DOHH2 (cell line): ENCODE measurements around the gene ZNF541.

ENCODE experiments used
- H3F3A ChIP-seq: fragments of 200-600 bp; sonication (generic), shearing (Covaris generic); 2 replicates; pipeline ENCODE4 v1.6.0; 2016; ENCODE audit warnings: antibody characterized with exemption, mild to moderate bottlenecking; ENCODE audit not compliant: control insufficient read depth, insufficient read depth
- H3K27ac ChIP-seq: fragments of 200-600 bp; sonication (generic); 2 replicates; pipeline ENCODE4 v1.5.1; 2014; ENCODE audit warnings: low read depth, mild to moderate bottlenecking, low read length, moderate library complexity
- H3K27me3 ChIP-seq: fragments of 200-600 bp; sonication (generic); 2 replicates; pipeline ENCODE4 v1.6.1; 2014; ENCODE audit warnings: mild to moderate bottlenecking, low read length, mixed read lengths; ENCODE audit not compliant: control insufficient read depth
- H3K36me3 ChIP-seq: fragments of 200-600 bp; sonication (generic); 2 replicates; pipeline ENCODE4 v1.6.1; 2014; ENCODE audit warnings: mild to moderate bottlenecking, low read length, moderate library complexity, mixed read lengths; ENCODE audit not compliant: control insufficient read depth
- H3K4me1 ChIP-seq: fragments of 200-600 bp; sonication (generic); 2 replicates; pipeline ENCODE4 v1.6.1; 2014; ENCODE audit warnings: mild to moderate bottlenecking, low read length, mixed read lengths; ENCODE audit not compliant: control insufficient read depth
- H3K4me2 ChIP-seq: fragments of 200-600 bp; sonication (generic); 2 replicates; pipeline ENCODE4 v1.6.0; 2014; ENCODE audit warnings: mild to moderate bottlenecking, low read length, moderate library complexity
- H3K4me3 ChIP-seq: fragments of 200-600 bp; sonication (generic); 2 replicates; pipeline ENCODE4 v1.5.1; 2014; ENCODE audit warnings: mild to moderate bottlenecking, low read length, mixed read lengths
- H3K79me2 ChIP-seq: fragments of 200-600 bp; sonication (generic); 2 replicates; pipeline ENCODE4 v1.6.1; 2014; ENCODE audit warnings: mild to moderate bottlenecking, low read length, mixed read lengths; ENCODE audit not compliant: control insufficient read depth
- H3K9me2 ChIP-seq: fragments of 200-600 bp; sonication (generic); replicated peaks from 2 replicates; pipeline ENCODE4 v1.6.1; 2014; ENCODE audit warnings: mild to moderate bottlenecking, low read length, mixed read lengths; ENCODE audit not compliant: control insufficient read depth
- H3K9me3 ChIP-seq: fragments of 200-600 bp; sonication (generic); 2 replicates; pipeline ENCODE4 v1.6.1; 2014; ENCODE audit warnings: antibody characterized with exemption, low read length, mixed read lengths; ENCODE audit not compliant: control insufficient read depth, insufficient read depth
- H4K20me1 ChIP-seq: fragments of 200-600 bp; sonication (generic); 2 replicates; pipeline ENCODE4 v1.6.0; 2014; ENCODE audit warnings: low read depth, mild to moderate bottlenecking, antibody characterized with exemption, low read length, moderate library complexity; ENCODE audit not compliant: control insufficient read depth, insufficient read depth
- EZH2phosphoT487 ChIP-seq: fragments of 200-600 bp; sonication (generic); IDR thresholded peaks from 2 replicates; pipeline ENCODE4 v1.6.1; 2017; ENCODE audit warnings: borderline replicate concordance, mild to moderate bottlenecking, antibody characterized with exemption, low read length, moderate library complexity, mixed read lengths
- TF ChIP-seq, protein P1 (sequence below): fragments of 200-600 bp; sonication (generic); IDR thresholded peaks from one replicate; pipeline ENCODE4 v1.5.1; 2014; ENCODE audit warnings: antibody characterized with exemption, mild to moderate bottlenecking, low read depth, low read length; ENCODE audit not compliant: poor library complexity, severe bottlenecking

The ZNF541 gene

DNA sequence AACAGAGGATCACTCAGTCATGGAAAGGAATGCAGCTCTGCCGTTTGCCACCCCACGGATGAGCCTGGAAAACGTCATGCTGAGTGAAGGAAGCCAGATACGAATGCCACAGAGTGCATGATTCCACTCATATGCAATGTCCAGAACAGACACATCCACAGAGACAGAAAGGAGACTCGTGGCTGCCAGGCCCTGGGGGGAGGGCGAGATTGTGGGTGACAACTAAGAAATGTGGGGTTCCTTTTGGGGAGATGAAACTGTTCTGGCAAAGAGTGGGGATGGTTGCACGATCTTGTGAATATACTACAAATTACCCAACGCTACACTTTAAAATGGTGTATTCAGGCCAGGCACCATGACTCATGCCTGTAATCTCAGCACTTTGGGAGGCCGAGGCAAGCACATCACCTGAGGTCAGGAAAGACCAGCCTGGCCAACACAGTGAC, 30.9 kb downstream of the ZNF541 start:
- Histone ChIP-seq H3K9me3 (no peaks in the 10 kb centered on the region), H3K36me3 (no peaks in the 10 kb centered on the region), H3K4me2 (peak overlapping the region; percentile 25), H3K4me1 (peaks cover 20% of the 10 kb centered on the region), H3F3A (no peaks in the 10 kb centered on the region), H3K27me3 (no peaks in the 10 kb centered on the region), H3K79me2 (no peaks in the 10 kb centered on the region), H3K4me3 (0 out of 2 replicates have a peak overlapping the region, but pooled peaks have one; percentile 15), H3K9me2 (no peaks in the 10 kb centered on the region), H4K20me1 (no peaks in the 10 kb centered on the region), H3K27ac (peak overlapping the region; percentile 41)
- TF ChIP-seq, protein P1, sequence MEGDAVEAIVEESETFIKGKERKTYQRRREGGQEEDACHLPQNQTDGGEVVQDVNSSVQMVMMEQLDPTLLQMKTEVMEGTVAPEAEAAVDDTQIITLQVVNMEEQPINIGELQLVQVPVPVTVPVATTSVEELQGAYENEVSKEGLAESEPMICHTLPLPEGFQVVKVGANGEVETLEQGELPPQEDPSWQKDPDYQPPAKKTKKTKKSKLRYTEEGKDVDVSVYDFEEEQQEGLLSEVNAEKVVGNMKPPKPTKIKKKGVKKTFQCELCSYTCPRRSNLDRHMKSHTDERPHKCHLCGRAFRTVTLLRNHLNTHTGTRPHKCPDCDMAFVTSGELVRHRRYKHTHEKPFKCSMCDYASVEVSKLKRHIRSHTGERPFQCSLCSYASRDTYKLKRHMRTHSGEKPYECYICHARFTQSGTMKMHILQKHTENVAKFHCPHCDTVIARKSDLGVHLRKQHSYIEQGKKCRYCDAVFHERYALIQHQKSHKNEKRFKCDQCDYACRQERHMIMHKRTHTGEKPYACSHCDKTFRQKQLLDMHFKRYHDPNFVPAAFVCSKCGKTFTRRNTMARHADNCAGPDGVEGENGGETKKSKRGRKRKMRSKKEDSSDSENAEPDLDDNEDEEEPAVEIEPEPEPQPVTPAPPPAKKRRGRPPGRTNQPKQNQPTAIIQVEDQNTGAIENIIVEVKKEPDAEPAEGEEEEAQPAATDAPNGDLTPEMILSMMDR, result no peak
- no peak for TF ChIP-seq EZH2phosphoT487

DNA sequence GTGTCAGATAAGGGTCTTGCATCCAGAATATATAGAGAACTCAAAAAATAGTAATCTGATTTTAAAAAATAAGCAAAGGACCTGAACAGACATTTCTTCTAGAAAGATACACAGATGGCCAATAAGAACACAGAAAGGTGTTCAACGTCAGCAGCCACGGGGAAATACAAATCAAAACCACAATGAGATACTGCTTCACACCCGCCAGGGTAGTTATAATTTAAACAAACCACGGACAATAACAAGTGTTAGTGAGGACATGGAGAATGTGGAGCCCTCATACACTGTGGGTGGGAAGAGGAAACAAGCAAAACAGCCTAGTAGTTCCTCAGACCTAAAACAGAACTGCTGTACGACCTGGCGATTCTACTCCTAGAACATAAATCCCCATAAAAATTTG, 31.4 kb downstream of the ZNF541 start:
- no peaks in the 10 kb centered on the region for H3K36me3 ChIP-seq
- H4K20me1 ChIP-seq, result no peaks in the 10 kb centered on the region
- H3K27ac ChIP-seq, result peak overlapping the region; percentile 41
- H3K4me3 ChIP-seq, result 0 out of 2 replicates have a peak overlapping the region, but pooled peaks have one; percentile 15
- no peaks in the 10 kb centered on the region for H3K9me3 ChIP-seq
- peak overlapping the region; percentile 25 for H3K4me2 ChIP-seq
- H3K4me1 ChIP-seq, result peaks cover 20% of the 10 kb centered on the region
- H3K27me3 ChIP-seq, result no peaks in the 10 kb centered on the region
- no peaks in the 10 kb centered on the region for H3K9me2 ChIP-seq
- no peaks in the 10 kb centered on the region for H3K79me2 ChIP-seq
- TF ChIP-seq, protein P1, result no peak
- TF ChIP-seq EZH2phosphoT487, result no peak
- no peaks in the 10 kb centered on the region for H3F3A ChIP-seq

DNA sequence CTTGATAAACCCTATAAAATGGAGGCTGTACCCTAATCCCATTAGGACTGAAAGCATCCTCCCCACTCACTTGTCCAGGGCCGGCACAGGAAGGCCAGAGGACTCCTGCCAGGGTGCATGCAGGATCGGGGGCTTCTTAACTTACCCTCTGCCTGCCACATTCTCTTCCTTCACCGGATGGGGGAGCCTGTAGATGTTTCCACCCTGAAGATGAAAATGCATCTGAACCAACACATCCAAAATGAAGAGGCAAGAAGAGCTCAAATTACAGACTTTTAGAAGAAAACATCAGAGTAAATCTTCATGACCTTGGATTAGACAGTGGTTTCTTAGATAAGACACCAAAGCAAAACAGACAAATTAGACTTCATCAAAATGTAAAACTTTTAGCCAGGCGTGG, 32.2 kb downstream of the ZNF541 start:
- Histone ChIP-seq H3K4me2 (peak overlapping the region; percentile 25; the same call in 1 of the 2 replicates), H3K4me3 (no peak overlapping the region), H4K20me1 (no peaks in the 10 kb centered on the region), H3F3A (no peaks in the 10 kb centered on the region), H3K27ac (peak overlapping the region; percentile 41), H3K79me2 (no peaks in the 10 kb centered on the region), H3K4me1 (peaks cover 20% of the 10 kb centered on the region), H3K9me3 (no peaks in the 10 kb centered on the region), H3K27me3 (no peaks in the 10 kb centered on the region), H3K36me3 (no peaks in the 10 kb centered on the region), H3K9me2 (no peaks in the 10 kb centered on the region)
- no peak for TF ChIP-seq EZH2phosphoT487
- TF ChIP-seq, protein P1, result no peak
